Epidermal melanocyte (primary cell): ENCODE data around the gene EXOC6B.
A peak's percentile ranks its signal among the peaks of the same experiment; 100 is the strongest.

Experiments
- DNase-seq: peaks from one replicate; pipeline ENCODE4 v3.0.0; 2011; ENCODE audit warnings: low spot score; ENCODE audit not compliant: insufficient read length

The EXOC6B gene

GRCh38 chr2:72148837-72149555, 676.8 kb downstream of the EXOC6B start:
- no peak for DNase-seq

- DNase-seq = no peak
Measured at GRCh38 chr2:72148003-72148836, 677.6 kb downstream of the EXOC6B start.

GRCh38 chr2:72147303-72147971, 678.4 kb downstream of the EXOC6B start, which contains the start of gene CYP26B1:
Gene CYP26B1, minus strand, starts transcription at chr2:72147862. Its CDS starts 28 bp downstream, at chr2:72147834.
- DNase-seq = no peak

GRCh38 chr2:72146347-72147302, 679.2 kb downstream of the EXOC6B start:
- DNase-seq = no peak

GRCh38 chr2:72145658-72146329, 680.0 kb downstream of the EXOC6B start:
- peak; percentile 92 for DNase-seq

GRCh38 chr2:72145289-72145657, 680.6 kb downstream of the EXOC6B start:
- DNase-seq = peak; percentile 76

- DNase-seq = no peak
Measured at GRCh38 chr2:72144632-72145288, 681.1 kb downstream of the EXOC6B start.

GRCh38 chr2:72144274-72144631, 681.6 kb downstream of the EXOC6B start:
- no peak for DNase-seq

GRCh38 chr2:72143441-72144273, 682.2 kb downstream of the EXOC6B start:
- DNase-seq = no peak

- no peak for DNase-seq
Measured at GRCh38 chr2:72142570-72143440, 683.0 kb downstream of the EXOC6B start.

GRCh38 chr2:72141881-72142451, 683.9 kb downstream of the EXOC6B start:
- DNase-seq = no peak

- no peak for DNase-seq
Measured at GRCh38 chr2:72141032-72141645, 684.7 kb downstream of the EXOC6B start.

GRCh38 chr2:72140621-72140960, 685.2 kb downstream of the EXOC6B start:
- DNase-seq = no peak

GRCh38 chr2:72139874-72140620, 685.8 kb downstream of the EXOC6B start:
- no peak for DNase-seq

- no peak for DNase-seq
Measured at GRCh38 chr2:72139471-72139873, 686.4 kb downstream of the EXOC6B start.

- DNase-seq = no peak
Measured at GRCh38 chr2:72138921-72139381, 686.9 kb downstream of the EXOC6B start.
